WTC11 (cell line): ENCODE data around the gene GPR63.

ENCODE experiments used
- ATF6 ChIP-seq: sonication (generic); formaldehyde crosslinking; IDR thresholded peaks from 2 replicates; pipeline ENCODE4 v1.8.1; 2023; ENCODE audit warnings: mild to moderate bottlenecking, missing genetic modification reagents
- CTCF ChIP-seq: fragments of 200-600 bp; IDR thresholded peaks from 2 replicates; pipeline ENCODE4 v1.8.0; 2022; ENCODE audit warnings: antibody characterized with exemption
- NFATC4 ChIP-seq: fragments of 250-450 bp; sonication (Bioruptor Pico); IDR thresholded peaks from 2 replicates; pipeline ENCODE4 v1.9.0; 2021; ENCODE audit warnings: mild to moderate bottlenecking
- NR1H2 ChIP-seq: sonication (generic); formaldehyde crosslinking; IDR thresholded peaks from 2 replicates; pipeline ENCODE4 v1.9.0; 2021; ENCODE audit warnings: mild to moderate bottlenecking, moderate library complexity, missing genetic modification reagents
- USF2 ChIP-seq: sonication (generic); formaldehyde crosslinking; IDR thresholded peaks from 2 replicates; pipeline ENCODE4 v1.8.1; 2023; ENCODE audit warnings: mild to moderate bottlenecking, missing genetic modification reagents, moderate library complexity
- ZNF121 ChIP-seq: sonication (generic); formaldehyde crosslinking; IDR thresholded peaks from 2 replicates; pipeline ENCODE4 v1.8.0; 2023; ENCODE audit warnings: missing genetic modification reagents
- ZSCAN18 ChIP-seq: fragments of 250-450 bp; sonication (Bioruptor Pico); IDR thresholded peaks from 2 replicates; pipeline ENCODE4 v2.1.2; 2022; ENCODE audit warnings: mild to moderate bottlenecking, moderate library complexity

GRCh38 chr6:96876886-96877545 lies 39.7 kb upstream of the GPR63 start:
- TF ChIP-seq CTCF (no peak), NR1H2 (CRISPR knock-in tag) (no peak), ZSCAN18 (CRISPR knock-in tag) (no peak), ATF6 (CRISPR knock-in tag) (no peak), NFATC4 (CRISPR knock-in tag) (no peak), USF2 (CRISPR knock-in tag) (no peak), ZNF121 (CRISPR knock-in tag) (no peak)
